Measurements from ENCODE around the gene TMEM163. TPM values are rescaled to one million over a fixed set of nuclear protein-coding genes. Genes with fewer than 3 reads are reported as not detected.

Gene TMEM163
- total RNA-seq, 2 donors from 2014 or later, result 0.14 to 2.5 TPM

DNA sequence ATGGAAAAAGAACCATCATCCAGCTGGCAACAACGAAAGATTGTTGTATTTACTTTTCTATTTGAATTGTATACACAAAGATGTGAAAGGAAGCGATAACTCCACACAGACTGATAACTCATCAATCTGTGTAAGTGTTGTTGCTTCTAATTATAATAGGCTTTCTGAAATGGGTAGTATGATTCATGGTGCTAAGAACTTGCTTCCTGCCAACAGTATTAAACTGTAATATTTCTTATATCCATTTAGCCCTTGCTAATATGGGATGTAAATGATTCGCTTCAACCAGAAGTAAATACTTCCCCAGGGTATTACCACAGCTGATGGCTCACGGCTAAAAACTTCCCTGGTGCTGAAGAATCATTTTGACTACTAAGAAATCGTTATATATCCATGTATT lies 70.2 kb downstream of the TMEM163 start:
- DNase-seq (ENCODE audit: low spot score) (no peak), ATAC-seq (ENCODE audit: insufficient number of reproducible peaks, low FRiP score, low read depth) (no peak)
- H3K4me1 ChIP-seq (ENCODE audit: control insufficient read depth in 1 of 2, low read depth in 2 of 2), result no peaks in the 10 kb centered on the region
- H3K9me3 ChIP-seq, result no peaks in the 10 kb centered on the region
- no peaks in the 10 kb centered on the region for H3K36me3 ChIP-seq
- no peak overlapping the region for H3K4me3 ChIP-seq
- TF ChIP-seq, protein P1, sequence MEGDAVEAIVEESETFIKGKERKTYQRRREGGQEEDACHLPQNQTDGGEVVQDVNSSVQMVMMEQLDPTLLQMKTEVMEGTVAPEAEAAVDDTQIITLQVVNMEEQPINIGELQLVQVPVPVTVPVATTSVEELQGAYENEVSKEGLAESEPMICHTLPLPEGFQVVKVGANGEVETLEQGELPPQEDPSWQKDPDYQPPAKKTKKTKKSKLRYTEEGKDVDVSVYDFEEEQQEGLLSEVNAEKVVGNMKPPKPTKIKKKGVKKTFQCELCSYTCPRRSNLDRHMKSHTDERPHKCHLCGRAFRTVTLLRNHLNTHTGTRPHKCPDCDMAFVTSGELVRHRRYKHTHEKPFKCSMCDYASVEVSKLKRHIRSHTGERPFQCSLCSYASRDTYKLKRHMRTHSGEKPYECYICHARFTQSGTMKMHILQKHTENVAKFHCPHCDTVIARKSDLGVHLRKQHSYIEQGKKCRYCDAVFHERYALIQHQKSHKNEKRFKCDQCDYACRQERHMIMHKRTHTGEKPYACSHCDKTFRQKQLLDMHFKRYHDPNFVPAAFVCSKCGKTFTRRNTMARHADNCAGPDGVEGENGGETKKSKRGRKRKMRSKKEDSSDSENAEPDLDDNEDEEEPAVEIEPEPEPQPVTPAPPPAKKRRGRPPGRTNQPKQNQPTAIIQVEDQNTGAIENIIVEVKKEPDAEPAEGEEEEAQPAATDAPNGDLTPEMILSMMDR (IDR thresholded peaks at IDR 0.05), result no peak
- H3K27me3 ChIP-seq (replicated peaks; ENCODE audit: insufficient read depth), result no peaks in the 10 kb centered on the region
- H3K27ac ChIP-seq, result no peak overlapping the region

DNA sequence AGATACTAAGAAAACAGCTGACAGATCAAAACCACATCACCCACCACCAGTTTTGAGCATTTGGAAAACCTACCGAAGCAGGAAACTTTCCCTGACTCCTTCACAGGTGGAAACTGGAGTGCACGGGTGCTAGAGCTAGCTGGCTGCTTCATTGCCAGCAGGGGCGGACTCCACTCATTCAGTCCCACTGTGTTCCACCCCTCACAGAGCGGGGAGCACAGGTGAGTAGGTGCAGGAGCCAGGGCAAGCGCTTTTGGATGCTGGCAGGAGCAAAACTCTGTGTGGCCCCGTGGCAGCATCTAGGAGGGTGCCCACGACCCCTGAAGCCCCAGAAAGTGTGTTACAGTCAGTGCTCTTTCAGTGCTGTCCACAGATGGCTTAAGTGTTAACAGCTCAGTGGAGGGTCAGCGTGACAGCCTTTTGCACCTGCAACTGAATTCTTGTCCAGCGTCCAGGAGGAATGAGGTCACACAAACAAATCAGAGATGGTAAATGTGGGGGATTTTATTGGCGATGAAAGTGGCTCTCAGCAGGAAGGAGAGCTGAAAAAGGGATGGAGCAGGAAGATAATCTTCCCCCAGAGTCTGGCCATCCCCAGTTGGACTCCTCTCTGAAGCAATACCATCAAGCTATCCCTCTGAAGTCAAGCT lies 71.1 kb downstream of the TMEM163 start:
- Histone ChIP-seq H3K36me3 (no peaks in the 10 kb centered on the region), H3K4me3 (no peak overlapping the region), H3K27ac (no peak overlapping the region), H3K9me3 (no peaks in the 10 kb centered on the region), H3K27me3 (replicated peaks; ENCODE audit: insufficient read depth) (no peaks in the 10 kb centered on the region), H3K4me1 (ENCODE audit: control insufficient read depth in 1 of 2, low read depth in 2 of 2) (no peaks in the 10 kb centered on the region)
- DNase-seq (ENCODE audit: low spot score), result no peak
- no peak for ATAC-seq (ENCODE audit: insufficient number of reproducible peaks, low FRiP score, low read depth)
- TF ChIP-seq, protein P1 (IDR thresholded peaks at IDR 0.05), result no peak

DNA sequence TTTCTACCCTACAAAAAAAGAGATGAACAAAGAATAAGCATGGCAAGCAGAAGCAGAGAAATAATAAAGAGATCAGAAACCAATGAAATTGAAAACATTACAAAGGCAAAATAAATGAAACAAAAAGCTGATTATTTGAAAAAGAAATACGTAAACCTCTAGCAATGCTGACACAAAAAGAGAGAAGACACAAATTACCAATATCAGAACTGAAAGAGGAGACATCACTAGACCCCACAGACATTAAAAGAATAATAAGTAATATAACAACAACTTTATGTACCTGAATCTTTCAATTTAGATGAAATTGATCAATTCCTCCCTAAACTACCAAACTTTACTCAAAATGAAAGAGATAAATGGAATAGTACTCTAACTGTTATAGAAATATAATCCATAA lies 75.9 kb downstream of the TMEM163 start:
- H3K36me3 ChIP-seq, result no peaks in the 10 kb centered on the region
- ATAC-seq (ENCODE audit: insufficient number of reproducible peaks, low FRiP score, low read depth) (no peak), DNase-seq (ENCODE audit: low spot score) (no peak)
- H3K9me3 ChIP-seq, result no peaks in the 10 kb centered on the region
- TF ChIP-seq, protein P1 (IDR thresholded peaks at IDR 0.05), result no peak
- no peaks in the 10 kb centered on the region for H3K4me1 ChIP-seq (ENCODE audit: control insufficient read depth in 1 of 2, low read depth in 2 of 2)
- no peaks in the 10 kb centered on the region for H3K27me3 ChIP-seq (replicated peaks; ENCODE audit: insufficient read depth)
- H3K27ac ChIP-seq, result no peak overlapping the region
- no peak overlapping the region for H3K4me3 ChIP-seq

DNA sequence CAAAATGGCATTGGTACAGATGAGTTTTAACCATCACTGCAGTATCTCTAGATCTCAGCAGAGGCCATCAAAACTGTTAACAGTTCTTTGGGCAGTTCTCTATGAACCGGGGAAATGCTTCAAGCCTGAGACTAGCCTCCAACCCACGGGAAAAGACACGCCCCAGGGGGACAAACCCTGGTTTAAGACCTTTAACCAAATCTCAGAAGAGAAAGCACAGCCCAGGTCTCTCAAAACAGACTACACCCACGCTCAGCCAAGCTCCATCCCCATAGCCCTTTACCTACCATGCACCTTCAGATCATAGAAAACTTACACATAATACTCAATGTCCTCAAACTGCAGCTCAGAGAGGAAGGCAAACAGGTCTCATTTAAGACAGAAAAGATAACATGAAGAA lies 78.3 kb downstream of the TMEM163 start:
- Histone ChIP-seq H3K4me3 (no peak overlapping the region), H3K27ac (no peak overlapping the region), H3K4me1 (ENCODE audit: control insufficient read depth in 1 of 2, low read depth in 2 of 2) (no peaks in the 10 kb centered on the region), H3K9me3 (no peaks in the 10 kb centered on the region), H3K27me3 (replicated peaks; ENCODE audit: insufficient read depth) (no peaks in the 10 kb centered on the region), H3K36me3 (no peaks in the 10 kb centered on the region)
- DNase-seq (ENCODE audit: low spot score) (no peak), ATAC-seq (ENCODE audit: insufficient number of reproducible peaks, low FRiP score, low read depth) (no peak)
- TF ChIP-seq, protein P1 (IDR thresholded peaks at IDR 0.05), result no peak

DNA sequence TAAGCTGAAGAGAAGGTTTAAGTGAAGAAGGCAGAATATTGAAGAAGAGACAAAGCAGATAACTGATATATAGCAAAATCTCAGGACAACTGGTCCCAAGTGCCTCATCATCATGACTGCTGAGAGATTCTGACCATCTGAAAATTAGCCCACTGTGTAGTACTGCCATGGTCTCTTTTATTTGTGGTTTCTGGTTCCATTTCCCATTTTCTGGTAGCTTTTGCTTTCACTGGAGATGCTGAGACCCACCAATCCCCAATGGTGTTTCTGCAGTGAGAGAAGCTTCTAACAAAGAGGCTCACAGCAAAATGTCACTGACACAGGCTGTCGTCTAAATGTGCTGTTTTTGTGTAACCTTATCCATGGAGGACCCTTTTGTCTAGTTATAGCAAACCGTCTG lies 79.5 kb downstream of the TMEM163 start:
- DNase-seq (ENCODE audit: low spot score), result no peak
- Histone ChIP-seq H3K9me3 (no peaks in the 10 kb centered on the region), H3K27me3 (replicated peaks; ENCODE audit: insufficient read depth) (no peaks in the 10 kb centered on the region)

More for the DNA sequence above, 79.5 kb downstream of the TMEM163 start:
- ATAC-seq (ENCODE audit: insufficient number of reproducible peaks, low FRiP score, low read depth), result no peak
- TF ChIP-seq, protein P1 (IDR thresholded peaks at IDR 0.05), result no peak
- no peak overlapping the region for H3K4me3 ChIP-seq
- H3K27ac ChIP-seq, result no peak overlapping the region
- H3K36me3 ChIP-seq, result no peaks in the 10 kb centered on the region
- H3K4me1 ChIP-seq (ENCODE audit: control insufficient read depth in 1 of 2, low read depth in 2 of 2), result no peaks in the 10 kb centered on the region

Measured in thoracic aorta (tissue), 2 donors.